ENCODE results near the gene RASL10A.
"Not testable (repeated sequence)": the region's sequence is repeated elsewhere in the genome, so short reads cannot be mapped to it uniquely, and the experiment has no call there.

RASL10A gene

GRCh38 chr22:29315286-29316140 is at the start of gene RASL10A:
Gene RASL10A (minus strand): TSS chr22:29315697. CDS start chr22:29315246, 451 bp downstream.
- Mint-ChIP-seq H3K9me3 (no peaks in the 10 kb centered on the region), H3K4me3 (peak within 1 kb of the TSS; percentile 51), H3K36me3 (no peaks in the 10 kb centered on the region), H3K4me1 (peaks cover 25% of the 10 kb centered on the region), H3K27ac (no peak within 1 kb of the TSS)
- DNase-seq (ENCODE audit: low spot score in 2 of 2) (no peak), ATAC-seq (no peak)

GRCh38 chr22:29359469-29359868 is 44.0 kb upstream of the RASL10A start:
- Mint-ChIP-seq H3K36me3 (peaks cover 74% of the 10 kb centered on the region), H3K4me3 (no peak overlapping the region)

GRCh38 chr22:29357193-29357890 is 41.8 kb upstream of the RASL10A start:
- H3K9me3 Mint-ChIP-seq; H3K27ac Mint-ChIP-seq; H3K4me1 Mint-ChIP-seq; ATAC-seq; H3K4me3 Mint-ChIP-seq; DNase-seq (ENCODE audit: low spot score in 2 of 2): not testable (repeated sequence)
- peaks cover 83% of the 10 kb centered on the region for H3K36me3 Mint-ChIP-seq

More at GRCh38 chr22:29359469-29359868, 44.0 kb upstream of the RASL10A start:
- Mint-ChIP-seq H3K27ac (no peak overlapping the region), H3K4me1 (no peaks in the 10 kb centered on the region), H3K9me3 (no peaks in the 10 kb centered on the region)
- DNase-seq (ENCODE audit: low spot score in 2 of 2) (no peak), ATAC-seq (no peak)

- H3K4me1 Mint-ChIP-seq, result no peaks in the 10 kb centered on the region
- H3K36me3 Mint-ChIP-seq, result peaks cover 95% of the 10 kb centered on the region
- no peak for DNase-seq (ENCODE audit: low spot score in 2 of 2)
- H3K27ac Mint-ChIP-seq, result no peak overlapping the region
- no peaks in the 10 kb centered on the region for H3K9me3 Mint-ChIP-seq
- H3K4me3 Mint-ChIP-seq, result no peak overlapping the region
- no peak for ATAC-seq
These were observed 38.4 kb upstream of the RASL10A start for GRCh38 chr22:29353860-29354259.

- Mint-ChIP-seq H3K27ac (no peak overlapping the region), H3K36me3 (peaks cover 98% of the 10 kb centered on the region), H3K4me1 (no peaks in the 10 kb centered on the region), H3K4me3 (no peak overlapping the region), H3K9me3 (no peaks in the 10 kb centered on the region)
- ATAC-seq (no peak), DNase-seq (ENCODE audit: low spot score in 2 of 2) (no peak)
These were observed 37.8 kb upstream of the RASL10A start for GRCh38 chr22:29353286-29353685.

- no peaks in the 10 kb centered on the region for H3K4me1 Mint-ChIP-seq
- no peak for DNase-seq (ENCODE audit: low spot score in 2 of 2)
- H3K9me3 Mint-ChIP-seq, result no peaks in the 10 kb centered on the region
- no peak for ATAC-seq
- no peak overlapping the region for H3K27ac Mint-ChIP-seq
- H3K4me3 Mint-ChIP-seq, result no peak overlapping the region
- H3K36me3 Mint-ChIP-seq, result peaks cover 93% of the 10 kb centered on the region
These were observed 37.3 kb upstream of the RASL10A start for GRCh38 chr22:29352778-29353177.

- H3K4me3 Mint-ChIP-seq, result no peak overlapping the region
- H3K27ac Mint-ChIP-seq, result no peak overlapping the region
- H3K36me3 Mint-ChIP-seq, result peaks cover 87% of the 10 kb centered on the region
- DNase-seq (ENCODE audit: low spot score in 2 of 2) (no peak), ATAC-seq (no peak)
- no peaks in the 10 kb centered on the region for H3K9me3 Mint-ChIP-seq
- H3K4me1 Mint-ChIP-seq, result no peaks in the 10 kb centered on the region
These were observed 36.4 kb upstream of the RASL10A start for GRCh38 chr22:29351891-29352290.

- Mint-ChIP-seq H3K27ac (no peak overlapping the region), H3K4me3 (no peak overlapping the region), H3K4me1 (no peaks in the 10 kb centered on the region), H3K36me3 (peaks cover 87% of the 10 kb centered on the region), H3K9me3 (no peaks in the 10 kb centered on the region)
- DNase-seq (ENCODE audit: low spot score in 2 of 2), result no peak
- no peak for ATAC-seq
These were observed 35.5 kb upstream of the RASL10A start for GRCh38 chr22:29351042-29351441.

GRCh38 chr22:29348956-29349355 is 33.5 kb upstream of the RASL10A start:
- ATAC-seq (no peak), DNase-seq (ENCODE audit: low spot score in 2 of 2) (no peak)
- Mint-ChIP-seq H3K4me1 (no peaks in the 10 kb centered on the region), H3K27ac (no peak overlapping the region), H3K4me3 (no peak overlapping the region), H3K9me3 (no peaks in the 10 kb centered on the region), H3K36me3 (peaks cover 87% of the 10 kb centered on the region)

- ATAC-seq, result no peak
- Mint-ChIP-seq H3K4me3 (no peak overlapping the region), H3K4me1 (peaks cover 3% of the 10 kb centered on the region), H3K9me3 (no peaks in the 10 kb centered on the region), H3K36me3 (peaks cover 87% of the 10 kb centered on the region), H3K27ac (no peak overlapping the region)
- DNase-seq (ENCODE audit: low spot score in 2 of 2), result no peak
These were observed 32.5 kb upstream of the RASL10A start for GRCh38 chr22:29348041-29348440.

- H3K4me3 Mint-ChIP-seq, result no peak overlapping the region
- DNase-seq (ENCODE audit: low spot score in 2 of 2) (no peak), ATAC-seq (no peak)
- H3K36me3 Mint-ChIP-seq, result peaks cover 87% of the 10 kb centered on the region
- no peaks in the 10 kb centered on the region for H3K9me3 Mint-ChIP-seq
- H3K27ac Mint-ChIP-seq, result peak overlapping the region; percentile 60
- peaks cover 6% of the 10 kb centered on the region for H3K4me1 Mint-ChIP-seq
These were observed 31.2 kb upstream of the RASL10A start for GRCh38 chr22:29346659-29347058.

GRCh38 chr22:29345932-29346331 is 30.4 kb upstream of the RASL10A start:
- Mint-ChIP-seq H3K27ac (peak overlapping the region; percentile 54), H3K36me3 (peaks cover 80% of the 10 kb centered on the region), H3K4me3 (no peak overlapping the region), H3K4me1 (peaks cover 6% of the 10 kb centered on the region), H3K9me3 (no peaks in the 10 kb centered on the region)
- DNase-seq (ENCODE audit: low spot score in 2 of 2) (no peak), ATAC-seq (no peak)

GRCh38 chr22:29344889-29345288 is 29.4 kb upstream of the RASL10A start:
- H3K4me1 Mint-ChIP-seq; H3K27ac Mint-ChIP-seq; H3K4me3 Mint-ChIP-seq; ATAC-seq; DNase-seq (ENCODE audit: low spot score in 2 of 2); H3K9me3 Mint-ChIP-seq: not testable (repeated sequence)
- peaks cover 77% of the 10 kb centered on the region for H3K36me3 Mint-ChIP-seq

- Mint-ChIP-seq H3K4me3 (no peak overlapping the region), H3K36me3 (peaks cover 77% of the 10 kb centered on the region), H3K27ac (no peak overlapping the region), H3K4me1 (peaks cover 6% of the 10 kb centered on the region), H3K9me3 (no peaks in the 10 kb centered on the region)
- no peak for DNase-seq (ENCODE audit: low spot score in 2 of 2)
- ATAC-seq, result no peak
These were observed 28.6 kb upstream of the RASL10A start for GRCh38 chr22:29344137-29344536.

- Mint-ChIP-seq H3K27ac (no peak overlapping the region), H3K4me1 (peaks cover 6% of the 10 kb centered on the region), H3K36me3 (peaks cover 77% of the 10 kb centered on the region), H3K4me3 (no peak overlapping the region), H3K9me3 (no peaks in the 10 kb centered on the region)
- ATAC-seq (peak; percentile 80), DNase-seq (ENCODE audit: low spot score in 2 of 2) (peak in 1 of 2 donors; percentile 52)
These were observed 27.9 kb upstream of the RASL10A start for GRCh38 chr22:29343313-29343805.

Measured in stimulated activated effector memory CD8-positive, alpha-beta T cell treated with anti-CD3 and anti-CD28 coated beads, Interleukin-12 subunit alpha, Interleukin-12 subunit beta, amount 100 ng/mL, for 72 hours (primary cell).